H9 (cell line): ENCODE measurements around the gene MRPL18. TPM values are rescaled to one million over a fixed set of nuclear protein-coding genes. Genes with fewer than 3 reads are reported as not detected.

Experiments used
- DNase-seq: peaks from one replicate; pipeline ENCODE4 v3.0.0-alpha.2; 2017
- H2AFZ ChIP-seq: one replicate; pipeline ENCODE4 v1.6.1; 2013; ENCODE audit warnings: mild to moderate bottlenecking, low read length, control low read depth, moderate library complexity
- H2AK5ac ChIP-seq: 2 replicates; pipeline ENCODE4 v1.6.1; 2013; ENCODE audit warnings: low read length, control low read depth, mixed read lengths; ENCODE audit not compliant: insufficient read length
- H2BK120ac ChIP-seq: one replicate; pipeline ENCODE4 v1.6.1; 2013; ENCODE audit warnings: low read depth, mild to moderate bottlenecking, low read length, control low read depth, inconsistent platforms; ENCODE audit not compliant: poor library complexity, severe bottlenecking
- H2BK12ac ChIP-seq: 2 replicates; pipeline ENCODE4 v1.6.1; 2013; ENCODE audit warnings: low read length, control low read depth, mixed read lengths, low read depth; ENCODE audit not compliant: insufficient read length
- H2BK15ac ChIP-seq: 2 replicates; pipeline ENCODE4 v1.6.1; 2013; ENCODE audit warnings: low read depth, low read length, control low read depth
- H2BK20ac ChIP-seq: one replicate; pipeline ENCODE4 v1.6.1; 2013; ENCODE audit warnings: low read depth, mild to moderate bottlenecking, low read length, control low read depth, inconsistent platforms; ENCODE audit not compliant: poor library complexity, severe bottlenecking
- H2BK5ac ChIP-seq: 2 replicates; pipeline ENCODE4 v1.6.1; 2013; ENCODE audit warnings: low read length, control low read depth, mixed read lengths; ENCODE audit not compliant: insufficient read length
- H3K14ac ChIP-seq: 2 replicates; pipeline ENCODE4 v1.6.1; 2013; ENCODE audit warnings: low read length, control low read depth; ENCODE audit not compliant: insufficient read depth
- H3K18ac ChIP-seq: 2 replicates; pipeline ENCODE4 v1.6.1; 2013; ENCODE audit warnings: low read depth, mild to moderate bottlenecking, mixed read lengths, low read length, control low read depth; ENCODE audit not compliant: insufficient read length
- H3K23ac ChIP-seq: 2 replicates; pipeline ENCODE4 v1.6.1; 2013; ENCODE audit warnings: low read length, control low read depth, mixed read lengths, low read depth; ENCODE audit not compliant: insufficient read length
- H3K23me2 ChIP-seq: 2 replicates; pipeline ENCODE4 v1.6.1; 2013; ENCODE audit warnings: low read depth, mild to moderate bottlenecking, mixed read lengths, low read length, control low read depth; ENCODE audit not compliant: insufficient read length, poor library complexity, severe bottlenecking
- H3K27ac ChIP-seq: 2 replicates; pipeline ENCODE4 v1.5.1; 2013; ENCODE audit warnings: low read length, control low read depth, mixed read lengths, low read depth; ENCODE audit not compliant: insufficient read length
- H3K27me3 ChIP-seq: 2 replicates; pipeline ENCODE4 v1.6.1; 2013; ENCODE audit warnings: low read length, control low read depth, inconsistent platforms; ENCODE audit not compliant: insufficient read depth
- H3K4ac ChIP-seq: 2 replicates; pipeline ENCODE4 v1.6.1; 2013; ENCODE audit warnings: low read depth, mild to moderate bottlenecking, control low read depth, inconsistent platforms, low read length, moderate library complexity
- H3K4me1 ChIP-seq: 2 replicates; pipeline ENCODE4 v1.6.1; 2013; ENCODE audit warnings: low read length, control low read depth, inconsistent platforms; ENCODE audit not compliant: insufficient read depth
- H3K4me2 ChIP-seq: 2 replicates; pipeline ENCODE4 v1.6.1; 2013; ENCODE audit warnings: low read length, control low read depth, mixed read lengths; ENCODE audit not compliant: insufficient read length, insufficient read depth
- H3K56ac ChIP-seq: 2 replicates; pipeline ENCODE4 v1.6.1; 2013; ENCODE audit warnings: low read depth, mild to moderate bottlenecking, mixed read lengths, low read length, control low read depth; ENCODE audit not compliant: insufficient read length
- H3K79me1 ChIP-seq: 2 replicates; pipeline ENCODE4 v1.6.1; 2013; ENCODE audit warnings: low read depth, mild to moderate bottlenecking, moderate library complexity, low read length, control low read depth, inconsistent platforms; ENCODE audit not compliant: insufficient read depth, poor library complexity, severe bottlenecking
- H3K79me2 ChIP-seq: 2 replicates; pipeline ENCODE4 v1.6.1; 2013; ENCODE audit warnings: low read length, control low read depth, inconsistent platforms; ENCODE audit not compliant: insufficient read depth
- H3K9ac ChIP-seq: 2 replicates; pipeline ENCODE4 v1.6.1; 2013; ENCODE audit warnings: low read length, control low read depth, mixed read lengths; ENCODE audit not compliant: insufficient read length; ENCODE audit errors: extremely low read depth
- H3K9me3 ChIP-seq: one replicate; pipeline ENCODE4 v1.6.1; 2013; ENCODE audit warnings: low read depth, low read length, inconsistent platforms; ENCODE audit not compliant: control insufficient read depth
- H3T11ph ChIP-seq: one replicate; pipeline ENCODE4 v1.6.1; 2013; ENCODE audit warnings: mild to moderate bottlenecking, low read length, control low read depth, inconsistent platforms
- H4K20me1 ChIP-seq: one replicate; pipeline ENCODE4 v1.6.1; 2013; ENCODE audit not compliant: control insufficient read depth, insufficient read length, insufficient read depth
- H4K5ac ChIP-seq: 2 replicates; pipeline ENCODE4 v1.6.1; 2013; ENCODE audit warnings: low read depth, mild to moderate bottlenecking, mixed read lengths, low read length, control low read depth; ENCODE audit not compliant: insufficient read length
- H4K8ac ChIP-seq: replicated peaks from 2 replicates; pipeline ENCODE4 v1.6.1; 2013; ENCODE audit warnings: low read length, control low read depth, mixed read lengths, low read depth; ENCODE audit not compliant: insufficient read length
- H4K91ac ChIP-seq: 2 replicates; pipeline ENCODE4 v1.6.1; 2013; ENCODE audit warnings: low read depth, mild to moderate bottlenecking, moderate library complexity, mixed read lengths, low read length, control low read depth; ENCODE audit not compliant: insufficient read length
- H3K27ac Mint-ChIP-seq, 3 experiments: 2 replicates in 2 of 3; 3 replicates in 1 of 3; pipeline ENCODE4 v1.8.0; 2020 to 2021; ENCODE audit warnings: mixed read lengths in 3 of 3, mild to moderate bottlenecking in 1 of 3, moderate library complexity in 1 of 3
- H3K27me3 Mint-ChIP-seq: 2 replicates; pipeline ENCODE4 v1.8.0; 2021; ENCODE audit warnings: low read depth, mild to moderate bottlenecking, moderate library complexity, mixed read lengths
- H3K36me3 Mint-ChIP-seq, 3 experiments: 2 replicates in 2 of 3; 3 replicates in 1 of 3; pipeline ENCODE4 v1.8.0; 2020 to 2021; ENCODE audit warnings: low read depth in 3 of 3, mixed read lengths in 3 of 3; ENCODE audit not compliant: insufficient read depth in 1 of 3
- H3K4me1 Mint-ChIP-seq, 2 experiments: 2 replicates each; pipeline ENCODE4 v1.8.0; 2020; ENCODE audit warnings: mixed read lengths in 2 of 2
- H3K4me3 Mint-ChIP-seq, 2 experiments: 2 replicates in 1 of 2; 3 replicates in 1 of 2; pipeline ENCODE4 v1.8.0; 2020 to 2021; ENCODE audit warnings: mild to moderate bottlenecking in 2 of 2, mixed read lengths in 2 of 2, moderate library complexity in 1 of 2
- H3K9me3 Mint-ChIP-seq, 2 experiments: 2 replicates in 1 of 2; 3 replicates in 1 of 2; pipeline ENCODE4 v1.8.0; 2020; ENCODE audit warnings: mild to moderate bottlenecking in 2 of 2, mixed read lengths in 2 of 2, moderate library complexity in 1 of 2
- WGBS: extraction: QIAGEN DNeasy Blood & Tissue Kit; methylation state at CpG from one replicate; pipeline ENCODE4 v1.1.7; 2013; ENCODE audit warnings: missing lambda C conversion rate, low lambda C conversion rate, mixed read lengths; ENCODE audit not compliant: insufficient read length; ENCODE audit errors: extremely low coverage; 5-methylcytosine and 5-hydroxymethylcytosine counted together
- long read RNA-seq: library from polyadenylated mRNA; unstranded; transcript quantifications from one replicate; pipeline ENCODE4 v2.0.0, GENCODE V29; 2020
- total RNA-seq: library from RNA; stranded (reverse); gene quantifications from 2 replicates; pipeline ENCODE4 v1.2.1, GENCODE V29; 2021
- TF ChIP-seq, protein P1 (sequence below): fragments of 200-600 bp; sonication (generic); conservative IDR thresholded peaks from 3 replicates; pipeline ENCODE4 v1.8.0; 2021; ENCODE audit warnings: antibody characterized with exemption, mild to moderate bottlenecking

The MRPL18 gene
- total RNA-seq = 87.4 and 88.8 TPM in 2 replicates
- long read RNA-seq, transcript MRPL18-202 (4 exons, 758 nt) = minor isoform, 6 of 161 reads
- long read RNA-seq, transcript MRPL18-201 (4 exons, 978 nt) = major isoform, 104 of 161 reads
- long read RNA-seq, partial matches to known transcripts = 7 of 161 reads
- long read RNA-seq, other reads (novel, unspliced or antisense) = 42 of 161 reads

DNA sequence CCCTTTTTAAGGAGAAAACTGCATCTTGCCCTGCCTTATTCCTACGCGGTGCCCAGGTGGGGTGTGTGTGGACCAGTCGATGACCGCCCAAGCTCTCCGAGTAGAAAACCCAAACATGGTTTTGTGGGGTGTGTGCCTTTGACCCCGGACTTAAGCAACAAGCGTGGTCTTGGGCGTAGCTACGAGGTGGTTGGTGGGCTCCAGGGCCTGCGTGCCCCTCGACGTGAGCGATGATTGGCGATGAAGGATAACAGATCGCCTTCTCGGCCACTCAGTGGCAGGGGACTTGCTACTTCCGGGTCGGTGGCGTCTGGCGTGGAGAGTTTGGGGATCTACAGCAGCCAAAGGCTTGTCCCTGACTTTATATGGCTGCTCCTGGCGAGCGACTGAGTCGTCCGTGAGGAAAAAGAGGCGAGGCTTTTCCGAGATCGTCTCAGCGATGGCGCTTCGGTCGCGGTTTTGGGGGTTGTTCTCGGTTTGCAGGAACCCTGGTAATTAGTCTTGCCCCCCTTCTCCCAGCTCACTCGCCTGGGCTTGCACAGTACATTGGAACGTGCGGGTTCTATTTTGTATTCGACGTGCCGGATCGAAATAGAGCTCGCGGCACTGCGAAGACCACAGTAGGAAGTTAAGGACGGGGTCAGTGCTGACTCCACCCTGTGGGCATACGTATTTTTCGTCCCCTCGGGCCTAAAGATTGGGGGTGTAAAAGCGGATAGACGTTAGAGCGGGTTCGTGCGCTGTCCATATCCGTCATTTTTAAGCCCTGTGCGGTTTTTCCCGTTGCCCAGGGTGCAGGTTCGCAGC, at the start of gene MRPL18:
Gene MRPL18 (plus strand): TSS at position 319 of the 807 bp plus-strand sequence. CDS start 121 bp downstream, at position 440.
- H3K27ac Mint-ChIP-seq = peak within 1 kb of the TSS; percentile 99 to 100 (median 99)
- H3K27me3 Mint-ChIP-seq = no peaks in the 10 kb centered on the region
- peaks cover 13% of the 10 kb centered on the region for H3K23me2 ChIP-seq
- H4K20me1 ChIP-seq = no peaks in the 10 kb centered on the region
- H2BK5ac ChIP-seq = peak within 1 kb of the TSS; percentile 85
- H3K23ac ChIP-seq = no peak within 1 kb of the TSS
- H2BK15ac ChIP-seq = no peak within 1 kb of the TSS
- peaks cover 12% of the 10 kb centered on the region; the same call in 1 of the 2 replicates for H3K79me2 ChIP-seq
- peak within 1 kb of the TSS; percentile 64 for H2BK120ac ChIP-seq
- H2AK5ac ChIP-seq = no peak within 1 kb of the TSS
- TF ChIP-seq, protein P1, sequence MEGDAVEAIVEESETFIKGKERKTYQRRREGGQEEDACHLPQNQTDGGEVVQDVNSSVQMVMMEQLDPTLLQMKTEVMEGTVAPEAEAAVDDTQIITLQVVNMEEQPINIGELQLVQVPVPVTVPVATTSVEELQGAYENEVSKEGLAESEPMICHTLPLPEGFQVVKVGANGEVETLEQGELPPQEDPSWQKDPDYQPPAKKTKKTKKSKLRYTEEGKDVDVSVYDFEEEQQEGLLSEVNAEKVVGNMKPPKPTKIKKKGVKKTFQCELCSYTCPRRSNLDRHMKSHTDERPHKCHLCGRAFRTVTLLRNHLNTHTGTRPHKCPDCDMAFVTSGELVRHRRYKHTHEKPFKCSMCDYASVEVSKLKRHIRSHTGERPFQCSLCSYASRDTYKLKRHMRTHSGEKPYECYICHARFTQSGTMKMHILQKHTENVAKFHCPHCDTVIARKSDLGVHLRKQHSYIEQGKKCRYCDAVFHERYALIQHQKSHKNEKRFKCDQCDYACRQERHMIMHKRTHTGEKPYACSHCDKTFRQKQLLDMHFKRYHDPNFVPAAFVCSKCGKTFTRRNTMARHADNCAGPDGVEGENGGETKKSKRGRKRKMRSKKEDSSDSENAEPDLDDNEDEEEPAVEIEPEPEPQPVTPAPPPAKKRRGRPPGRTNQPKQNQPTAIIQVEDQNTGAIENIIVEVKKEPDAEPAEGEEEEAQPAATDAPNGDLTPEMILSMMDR = no peak
- H3K27ac ChIP-seq = peak within 1 kb of the TSS; percentile 70
- peak within 1 kb of the TSS; percentile 87 for H3K4me2 ChIP-seq
- H3K4me1 ChIP-seq = no peaks in the 10 kb centered on the region
- H4K91ac ChIP-seq = no peak within 1 kb of the TSS
- H3K9me3 ChIP-seq = no peaks in the 10 kb centered on the region
- no peaks in the 10 kb centered on the region for H3K79me1 ChIP-seq
- no peak within 1 kb of the TSS for H2BK20ac ChIP-seq
- H3K18ac ChIP-seq = peak within 1 kb of the TSS; percentile 83
- H3K9ac ChIP-seq = peak within 1 kb of the TSS; percentile 96
- no peak within 1 kb of the TSS; the same call in 1 of the 2 replicates for H3K4ac ChIP-seq
- H2AFZ ChIP-seq = no peak within 1 kb of the TSS
- no peak within 1 kb of the TSS for H2BK12ac ChIP-seq
- H3T11ph ChIP-seq = no peak within 1 kb of the TSS
- no CpG with 5 or more reads among the region's 56 CpGs for WGBS
- H3K4me3 Mint-ChIP-seq = peak within 1 kb of the TSS; percentile 95 to 99
- DNase-seq = peak; percentile 98
- H4K5ac ChIP-seq = no peak within 1 kb of the TSS
- peak within 1 kb of the TSS; percentile 77 for H3K14ac ChIP-seq
- H3K36me3 Mint-ChIP-seq = peaks cover 52 to 75% (median 70%) of the 10 kb centered on the region in 3 experiments
- no peaks in the 10 kb centered on the region for H3K27me3 ChIP-seq
- H3K56ac ChIP-seq = no peak within 1 kb of the TSS
- H3K9me3 Mint-ChIP-seq = no peaks in the 10 kb centered on the region
- no peak within 1 kb of the TSS for H4K8ac ChIP-seq
- peaks cover 42 to 44% of the 10 kb centered on the region in 2 experiments for H3K4me1 Mint-ChIP-seq
